HUES48 (cell line): ENCODE data around the gene NR3C1.

Experiments used
- H3K27ac ChIP-seq: one replicate; pipeline ENCODE4 v1.7.0; 2013; ENCODE audit warnings: low read depth, low read length, inconsistent platforms
- H3K27me3 ChIP-seq: 2 replicates; pipeline ENCODE4 v1.6.1; 2013; ENCODE audit warnings: mild to moderate bottlenecking, low read length; ENCODE audit not compliant: control insufficient read depth, insufficient read depth
- H3K36me3 ChIP-seq: 2 replicates; pipeline ENCODE4 v1.6.1; 2013; ENCODE audit warnings: low read length; ENCODE audit not compliant: control insufficient read depth, insufficient read depth
- H3K4me1 ChIP-seq: 2 replicates; pipeline ENCODE4 v1.6.1; 2013; ENCODE audit warnings: mild to moderate bottlenecking, low read length; ENCODE audit not compliant: control insufficient read depth, insufficient read depth
- H3K4me3 ChIP-seq: 2 replicates; pipeline ENCODE4 v1.5.1; 2013; ENCODE audit warnings: mild to moderate bottlenecking, low read depth, low read length
- H3K9ac ChIP-seq: 2 replicates; pipeline ENCODE4 v1.6.1; 2013; ENCODE audit warnings: mild to moderate bottlenecking, low read depth, low read length, moderate library complexity
- H3K9me3 ChIP-seq: 2 replicates; pipeline ENCODE4 v1.6.1; 2013; ENCODE audit warnings: low read length; ENCODE audit not compliant: control insufficient read depth, insufficient read depth

The NR3C1 gene

DNA sequence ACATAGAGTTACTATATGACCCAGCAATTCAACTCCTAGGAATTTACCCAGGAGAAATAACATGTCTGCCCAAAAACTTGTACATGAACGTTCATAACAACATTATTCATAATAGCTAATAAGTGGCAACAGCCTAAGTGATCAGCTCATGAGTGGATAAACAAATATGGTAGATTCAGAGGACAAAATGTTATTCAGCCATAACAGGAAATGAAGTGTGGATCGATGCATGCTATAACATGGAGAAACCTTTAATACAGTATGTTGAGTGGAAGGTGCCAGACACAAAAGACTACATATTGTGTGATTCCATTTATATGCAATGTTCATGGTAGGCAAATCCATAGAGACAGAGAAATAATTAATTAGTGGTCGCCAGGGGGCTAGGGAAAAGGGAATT, 22.3 kb upstream of the NR3C1 start:
- Histone ChIP-seq H3K4me3 (no peak overlapping the region), H3K27me3 (no peaks in the 10 kb centered on the region), H3K36me3 (no peaks in the 10 kb centered on the region), H3K27ac (no peak overlapping the region), H3K9ac (no peak overlapping the region), H3K4me1 (no peaks in the 10 kb centered on the region), H3K9me3 (no peaks in the 10 kb centered on the region)

DNA sequence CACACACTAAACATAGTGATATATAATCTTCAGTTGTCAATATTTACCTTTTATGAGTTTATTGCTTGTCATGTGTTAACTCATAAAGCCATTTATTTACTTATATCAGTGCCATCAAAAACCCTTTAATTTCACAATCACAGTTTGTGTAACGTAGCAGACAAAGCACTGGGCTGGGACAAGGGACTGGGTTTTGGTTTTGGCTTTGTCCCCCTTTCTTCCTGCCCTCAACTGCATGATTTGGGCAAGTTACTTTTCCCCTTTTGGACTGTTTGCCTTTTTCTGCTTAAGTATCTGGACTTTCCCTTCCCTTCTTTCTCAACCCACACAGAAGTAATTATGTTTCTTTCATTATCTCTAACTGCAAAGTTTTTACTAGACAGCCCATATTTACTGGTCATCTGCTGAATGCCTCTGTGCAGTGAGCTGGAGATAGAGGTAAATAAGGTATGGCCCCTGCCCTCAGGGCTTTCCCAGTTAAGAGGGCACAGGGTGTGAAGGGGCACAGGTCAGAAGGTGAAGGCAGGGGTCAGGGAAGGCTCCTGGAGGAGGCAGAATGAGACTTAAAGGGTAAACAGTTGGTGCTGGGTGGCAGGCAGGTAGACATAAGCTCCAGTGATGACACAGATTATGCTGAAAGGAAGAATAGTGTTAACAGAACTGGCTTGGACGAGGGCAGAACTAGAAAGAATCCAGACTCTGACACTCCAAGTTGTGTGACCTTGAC, 14.8 kb upstream of the NR3C1 start:
- no peak overlapping the region for H3K9ac ChIP-seq
- no peaks in the 10 kb centered on the region for H3K9me3 ChIP-seq
- no peaks in the 10 kb centered on the region for H3K27me3 ChIP-seq
- no peak overlapping the region for H3K27ac ChIP-seq
- H3K4me3 ChIP-seq = no peak overlapping the region
- H3K4me1 ChIP-seq = peaks cover 14% of the 10 kb centered on the region
- no peaks in the 10 kb centered on the region for H3K36me3 ChIP-seq

DNA sequence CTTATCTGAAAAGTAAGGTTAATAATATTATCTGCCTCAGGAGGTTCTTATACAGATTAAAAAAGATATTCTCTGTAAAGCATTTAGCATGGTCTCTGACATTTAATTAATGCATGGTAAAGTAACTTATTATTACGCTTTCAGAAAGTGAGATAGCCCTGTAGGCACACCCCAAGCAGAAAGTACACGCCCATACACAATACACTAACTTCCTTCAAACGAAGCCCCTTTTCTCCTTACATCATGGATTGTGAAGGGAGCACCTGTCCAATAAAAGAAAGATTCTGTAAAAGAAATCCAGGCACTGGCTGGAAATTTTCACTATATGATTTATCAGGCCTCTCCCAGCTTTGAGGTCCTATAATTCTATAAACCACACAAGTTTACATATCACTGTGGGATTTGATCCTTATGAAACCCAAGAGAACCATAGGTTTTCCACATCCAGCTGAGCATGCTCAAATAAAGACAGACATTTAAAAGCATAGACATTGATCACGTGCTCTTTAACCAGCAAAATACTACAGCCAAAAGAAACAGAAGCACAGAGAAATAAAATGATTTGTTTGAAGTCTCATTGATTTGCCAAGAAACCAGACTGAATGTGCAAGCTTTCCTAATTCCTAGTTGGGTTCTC, 14.1 kb upstream of the NR3C1 start:
- H3K36me3 ChIP-seq = no peaks in the 10 kb centered on the region
- no peaks in the 10 kb centered on the region for H3K9me3 ChIP-seq
- no peak overlapping the region for H3K9ac ChIP-seq
- H3K4me1 ChIP-seq = peaks cover 14% of the 10 kb centered on the region
- no peaks in the 10 kb centered on the region for H3K27me3 ChIP-seq
- H3K4me3 ChIP-seq = no peak overlapping the region
- H3K27ac ChIP-seq = no peak overlapping the region

DNA sequence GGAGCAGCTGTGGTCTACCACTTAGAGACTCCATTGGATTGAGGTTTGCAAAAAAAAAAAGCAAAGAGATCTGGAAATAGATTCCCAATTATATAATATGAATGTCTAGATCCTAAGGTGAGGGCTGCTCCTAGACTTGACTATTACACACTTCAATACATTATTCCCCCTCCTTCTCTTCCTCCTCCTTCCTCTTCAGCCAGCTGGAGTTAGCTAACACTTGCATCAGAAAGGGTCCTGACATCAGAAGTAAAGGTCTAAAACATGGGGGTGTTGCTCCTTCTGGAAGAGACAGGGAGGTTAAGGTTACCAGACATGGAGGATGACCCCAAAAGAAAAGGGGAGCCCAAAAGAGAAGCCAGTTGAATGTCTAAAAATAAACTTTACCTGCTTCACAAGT, 12.9 kb upstream of the NR3C1 start:
- Histone ChIP-seq H3K9ac (no peak overlapping the region), H3K36me3 (no peaks in the 10 kb centered on the region), H3K9me3 (no peaks in the 10 kb centered on the region), H3K4me1 (peaks cover 22% of the 10 kb centered on the region), H3K4me3 (no peak overlapping the region), H3K27ac (no peak overlapping the region), H3K27me3 (no peaks in the 10 kb centered on the region)

DNA sequence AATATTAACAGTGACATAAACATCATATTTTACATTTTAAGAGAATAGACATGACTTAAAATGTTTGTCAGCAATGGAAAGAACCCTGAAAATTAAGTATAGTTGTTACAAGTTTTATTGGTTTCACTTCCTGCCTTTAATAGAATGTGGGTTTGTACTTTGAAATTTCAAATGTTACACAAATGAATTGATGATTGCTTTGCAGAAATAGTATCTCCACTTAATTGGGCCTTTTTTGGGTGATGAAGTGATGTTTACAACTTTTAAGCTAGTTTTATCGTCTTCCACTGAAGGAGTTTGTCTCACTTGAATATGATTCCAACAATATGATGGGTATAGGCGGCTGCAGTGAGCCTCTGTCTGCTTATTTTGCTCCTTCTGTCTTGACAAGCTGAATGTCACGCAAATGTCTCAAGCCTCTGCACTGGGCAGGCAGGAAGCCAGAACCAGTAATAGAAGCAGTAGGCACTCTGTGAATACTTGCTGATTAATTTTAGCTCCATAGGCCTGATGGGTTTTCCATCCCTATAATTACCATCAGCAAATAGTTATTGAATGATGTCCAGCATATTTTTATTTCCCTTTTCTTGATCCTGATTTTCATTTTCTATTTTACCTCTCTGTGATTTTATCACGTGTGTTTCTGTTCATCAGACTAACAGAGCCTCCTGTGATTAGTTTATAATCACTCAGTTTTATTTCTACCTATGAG, 10.6 kb upstream of the NR3C1 start:
- Histone ChIP-seq H3K4me1 (peaks cover 22% of the 10 kb centered on the region), H3K27me3 (no peaks in the 10 kb centered on the region), H3K36me3 (no peaks in the 10 kb centered on the region), H3K9ac (no peak overlapping the region), H3K27ac (no peak overlapping the region), H3K9me3 (no peaks in the 10 kb centered on the region), H3K4me3 (no peak overlapping the region)

DNA sequence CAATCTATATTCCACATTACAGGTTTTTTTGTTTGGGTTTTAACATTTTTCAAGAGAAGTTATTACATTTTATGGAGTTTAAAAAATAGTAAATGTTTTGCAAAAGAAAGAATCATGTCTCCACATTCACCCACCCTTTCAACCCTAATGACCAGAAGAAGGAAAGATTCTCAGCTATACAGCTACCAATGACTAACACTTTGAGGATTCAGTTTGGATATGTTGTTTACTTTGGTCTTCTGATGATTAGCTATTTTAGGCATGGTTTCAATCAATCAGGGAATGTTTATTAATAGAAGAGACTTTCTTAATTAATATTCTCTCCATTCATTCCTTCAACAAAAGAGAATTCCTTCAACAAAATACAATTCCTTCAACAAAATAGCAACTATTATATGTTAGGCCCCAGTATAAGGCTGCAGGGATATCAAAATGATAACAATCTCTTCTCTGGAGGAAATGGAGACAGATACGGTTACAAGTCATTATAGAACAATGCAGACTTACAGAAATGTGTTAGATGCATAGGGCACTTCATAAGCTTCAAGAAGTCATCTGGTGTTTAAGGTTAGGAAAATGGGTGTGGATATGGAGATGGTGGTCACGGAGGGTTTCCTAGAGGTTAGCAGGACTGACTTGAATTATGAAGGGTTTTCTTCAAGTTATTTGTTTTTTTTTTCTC, 9.3 kb upstream of the NR3C1 start:
- no peaks in the 10 kb centered on the region for H3K36me3 ChIP-seq
- H3K4me1 ChIP-seq = peaks cover 22% of the 10 kb centered on the region
- no peak overlapping the region for H3K4me3 ChIP-seq
- H3K27ac ChIP-seq = no peak overlapping the region
- no peaks in the 10 kb centered on the region for H3K27me3 ChIP-seq
- no peaks in the 10 kb centered on the region for H3K9me3 ChIP-seq
- no peak overlapping the region for H3K9ac ChIP-seq

DNA sequence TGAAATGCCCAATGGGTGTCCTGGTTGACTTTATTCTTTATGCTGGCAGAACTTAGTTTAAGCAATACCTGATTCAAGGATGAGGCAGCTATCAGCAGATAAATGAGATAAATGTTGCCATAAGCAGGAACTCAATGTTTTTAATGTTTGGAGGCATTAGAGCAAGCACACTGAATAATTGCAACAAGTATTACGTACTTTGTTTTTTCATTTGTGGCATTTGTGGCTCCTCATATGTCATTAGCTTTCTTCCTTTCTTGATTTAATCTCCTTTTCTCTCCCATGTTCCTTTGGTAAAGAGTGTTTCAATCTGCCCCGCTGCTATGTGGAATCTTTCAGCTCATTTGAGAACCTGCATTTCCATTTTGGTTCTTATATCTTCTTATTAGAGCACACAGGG, 6.4 kb upstream of the NR3C1 start:
- Histone ChIP-seq H3K4me1 (peaks cover 15% of the 10 kb centered on the region), H3K27me3 (0 out of 2 replicates have a peak, but pooled peaks cover 4% of the 10 kb centered on the region), H3K4me3 (no peak overlapping the region), H3K36me3 (no peaks in the 10 kb centered on the region), H3K27ac (no peak overlapping the region), H3K9me3 (no peaks in the 10 kb centered on the region), H3K9ac (no peak overlapping the region)

DNA sequence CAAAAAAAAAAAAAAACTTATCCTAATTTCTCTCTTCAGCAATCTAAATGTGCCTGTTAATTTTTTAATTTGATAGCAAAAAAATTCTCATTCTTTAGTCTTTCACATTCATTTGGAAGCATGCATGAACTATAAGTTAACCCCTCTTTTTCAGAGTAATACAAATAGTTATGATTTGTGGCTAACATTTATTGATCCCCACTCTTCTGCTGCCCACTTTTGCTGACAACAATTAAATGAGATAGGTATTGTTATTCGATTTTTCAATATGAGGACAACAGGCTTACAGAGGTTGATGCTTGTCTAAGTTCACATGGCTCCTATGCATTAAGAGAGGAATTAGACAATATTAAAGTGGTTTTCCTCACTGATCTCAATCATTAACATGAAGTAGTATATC, 2.9 kb upstream of the NR3C1 start:
- H3K4me1 ChIP-seq = peaks cover 9% of the 10 kb centered on the region

DNA sequence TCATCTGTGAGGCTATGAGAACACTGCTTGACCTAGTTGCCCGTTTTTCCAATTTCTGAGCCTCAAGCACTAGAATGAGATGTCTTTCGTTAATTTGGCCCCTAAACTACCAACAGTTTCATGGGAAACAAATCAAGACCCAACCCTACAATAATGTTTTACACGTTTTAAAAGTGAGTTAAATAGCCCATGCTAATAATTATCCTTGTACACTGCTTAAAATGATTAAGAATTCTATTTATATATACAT, 2.3 kb upstream of the NR3C1 start:
- peak overlapping the region; percentile 83 for H3K9ac ChIP-seq
- peaks cover 25% of the 10 kb centered on the region for H3K27me3 ChIP-seq
- peak overlapping the region; percentile 97 for H3K27ac ChIP-seq
- no peaks in the 10 kb centered on the region for H3K9me3 ChIP-seq
- H3K4me3 ChIP-seq = peak overlapping the region; percentile 70
- peaks cover 16% of the 10 kb centered on the region for H3K4me1 ChIP-seq
- no peaks in the 10 kb centered on the region for H3K36me3 ChIP-seq

More for the DNA sequence above, 2.9 kb upstream of the NR3C1 start:
- Histone ChIP-seq H3K9ac (no peak overlapping the region), H3K36me3 (no peaks in the 10 kb centered on the region), H3K9me3 (no peaks in the 10 kb centered on the region), H3K27ac (no peak overlapping the region), H3K27me3 (peaks cover 19% of the 10 kb centered on the region), H3K4me3 (no peak overlapping the region)

DNA sequence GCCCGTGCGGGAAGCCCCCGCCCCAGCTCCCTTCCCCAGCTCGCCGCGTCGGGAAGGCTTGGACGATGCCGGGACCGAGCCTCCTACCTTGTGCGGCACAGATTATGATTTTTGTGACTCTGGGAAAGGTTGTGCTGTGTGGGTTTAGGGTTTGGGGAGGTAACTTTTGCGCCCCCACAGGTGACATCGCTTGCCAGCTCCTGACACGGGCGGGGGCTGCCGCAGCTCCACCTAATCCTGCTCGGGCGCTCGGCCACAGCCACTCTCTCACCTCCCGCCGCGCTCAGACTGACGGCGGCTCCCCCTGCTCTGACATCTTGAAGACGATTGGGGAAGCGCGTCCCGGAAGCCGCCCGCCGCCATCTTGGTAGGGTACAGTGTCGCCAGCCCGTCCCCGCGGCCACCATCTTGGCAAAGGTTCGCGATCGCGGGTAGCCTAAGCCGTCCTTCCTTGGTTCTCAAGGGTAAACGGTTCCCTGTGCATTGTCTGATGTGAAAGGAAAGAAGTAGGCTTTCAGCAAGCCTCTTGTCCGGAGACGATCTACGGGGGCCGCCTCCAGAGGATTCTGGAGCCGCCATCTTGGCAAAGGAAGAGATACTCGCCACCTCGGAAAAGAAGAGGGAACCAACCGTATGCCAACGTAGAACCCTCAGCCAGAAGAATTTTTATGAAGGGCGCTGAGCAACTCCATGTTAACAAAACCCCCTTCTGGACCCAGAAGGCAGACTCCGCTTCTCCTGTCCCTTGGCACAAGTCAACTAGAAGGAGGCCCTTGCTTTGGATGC, 1.8 kb upstream of the NR3C1 start:
- Histone ChIP-seq H3K4me1 (peaks cover 21% of the 10 kb centered on the region), H3K36me3 (no peaks in the 10 kb centered on the region), H3K4me3 (peak overlapping the region; percentile 70), H3K9ac (peak overlapping the region; percentile 83), H3K27me3 (peaks cover 30% of the 10 kb centered on the region), H3K27ac (peak overlapping the region; percentile 97), H3K9me3 (no peaks in the 10 kb centered on the region)
